Bone marrow (tissue), 2 donors: ENCODE measurements around the gene KLHL2.
"Not testable (repeated sequence)": the region's sequence is repeated elsewhere in the genome, so short reads cannot be mapped to it uniquely, and the experiment has no call there.

Source experiments
- DNase-seq, 2 donors: peaks; one replicate each; lab custom pipeline; 2025; lab: John Stamatoyannopoulos, UW

The KLHL2 gene

DNA sequence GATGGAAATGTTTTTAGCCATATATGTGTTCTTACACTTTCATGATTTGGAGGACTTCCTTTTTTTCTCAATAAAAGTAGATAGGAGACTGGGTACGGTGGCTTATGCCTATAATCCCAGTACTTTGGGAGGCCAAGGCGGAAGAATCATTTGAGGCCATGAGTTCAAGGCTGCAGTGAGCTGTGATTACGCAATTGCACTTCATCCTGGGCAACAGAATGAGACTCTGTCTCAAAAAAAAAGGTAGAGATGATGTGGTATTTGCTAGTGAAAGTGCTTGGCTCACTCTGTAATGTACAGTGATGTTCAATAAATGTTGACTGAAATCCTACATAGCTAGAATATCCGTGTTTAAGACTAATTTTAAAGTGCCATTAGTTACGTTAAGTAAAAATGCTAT lies 27.4 kb downstream of the KLHL2 start:
- no peak for DNase-seq

DNA sequence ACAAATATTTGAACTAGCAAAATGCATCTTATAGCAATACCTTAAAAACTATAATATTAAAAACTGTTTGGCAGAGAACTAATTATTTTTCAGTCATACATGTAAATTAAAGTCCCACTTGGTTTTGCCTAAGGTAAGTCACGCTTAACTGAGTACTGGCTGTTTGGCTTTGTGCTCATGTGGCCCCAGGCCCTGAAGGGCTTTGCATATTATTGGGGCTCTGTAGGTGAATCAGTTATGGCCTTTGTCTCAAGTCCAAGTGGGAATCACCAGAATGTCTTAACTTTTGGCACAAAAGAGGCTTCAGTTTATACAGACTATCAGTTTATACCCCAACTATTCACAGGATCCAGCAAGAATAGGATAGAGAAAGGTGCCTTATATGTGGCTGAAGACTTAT lies 29.5 kb downstream of the KLHL2 start:
- DNase-seq, result not testable (repeated sequence)

DNA sequence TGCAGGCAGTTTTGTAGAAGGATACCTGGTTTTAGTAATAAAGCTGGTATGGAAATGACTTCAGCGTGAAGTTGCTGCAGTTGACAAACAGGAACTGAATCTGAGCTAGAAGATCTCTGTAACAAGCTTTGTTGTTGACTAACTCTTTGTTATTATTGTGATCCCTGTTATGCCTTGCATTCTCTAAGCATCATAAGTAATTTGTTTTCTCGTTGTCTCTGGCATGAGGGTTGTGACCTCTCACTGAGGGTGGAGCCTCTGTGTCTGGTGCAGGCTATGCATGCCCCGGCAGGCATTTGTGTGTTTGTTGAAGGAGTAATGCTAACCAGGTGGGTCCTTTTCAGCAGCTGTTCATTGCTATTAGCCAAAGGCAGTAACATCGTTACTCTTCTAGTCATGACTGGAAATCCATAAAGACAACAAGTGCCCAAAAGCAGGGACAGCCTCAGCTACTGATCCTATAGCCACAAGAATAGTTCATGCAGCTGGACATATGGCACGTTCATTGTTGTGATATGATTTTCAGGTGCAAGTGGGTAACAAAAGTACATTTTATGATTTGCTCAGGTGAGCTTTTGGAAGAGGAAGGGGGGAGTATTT lies 30.8 kb downstream of the KLHL2 start:
- DNase-seq, result not testable (repeated sequence)

DNA sequence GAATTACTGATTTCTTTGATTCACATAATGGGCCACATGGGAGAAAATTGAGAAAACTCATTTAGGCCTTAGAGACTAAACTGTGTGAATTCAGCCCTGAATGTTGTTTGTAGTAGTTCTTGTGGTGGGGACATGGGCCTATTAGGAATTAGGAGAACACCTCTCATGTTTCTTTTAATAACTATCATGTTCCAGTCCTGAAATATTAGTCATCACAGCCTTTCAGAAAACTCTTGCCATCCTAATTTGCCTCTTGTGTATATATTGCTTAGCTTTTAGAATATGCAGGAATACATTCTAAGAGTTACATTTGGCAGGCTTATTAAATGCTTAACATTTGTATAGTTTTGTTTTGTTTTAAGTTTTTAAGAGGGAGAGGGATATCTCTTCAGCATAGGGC lies 33.4 kb downstream of the KLHL2 start:
- not testable (repeated sequence) for DNase-seq

DNA sequence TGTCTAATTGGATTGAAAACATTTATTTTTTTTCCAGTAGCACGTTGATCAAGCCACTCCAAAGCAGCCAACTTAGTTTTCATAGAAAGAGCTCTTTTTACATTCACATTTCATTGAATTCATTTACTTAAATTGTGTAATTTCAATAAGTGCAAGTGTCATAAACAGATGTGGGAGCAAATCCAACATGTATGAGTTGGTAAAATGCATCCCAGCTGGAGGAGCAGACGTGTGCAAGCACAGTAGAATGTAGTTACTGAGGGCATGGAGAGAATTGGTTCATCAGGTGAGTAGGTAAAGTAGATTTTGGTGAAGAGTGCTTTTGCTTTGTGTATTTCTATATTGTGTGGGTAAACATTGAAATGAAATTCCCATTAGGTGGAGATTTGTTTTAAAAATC lies 36.8 kb downstream of the KLHL2 start:
- DNase-seq, result not testable (repeated sequence)

DNA sequence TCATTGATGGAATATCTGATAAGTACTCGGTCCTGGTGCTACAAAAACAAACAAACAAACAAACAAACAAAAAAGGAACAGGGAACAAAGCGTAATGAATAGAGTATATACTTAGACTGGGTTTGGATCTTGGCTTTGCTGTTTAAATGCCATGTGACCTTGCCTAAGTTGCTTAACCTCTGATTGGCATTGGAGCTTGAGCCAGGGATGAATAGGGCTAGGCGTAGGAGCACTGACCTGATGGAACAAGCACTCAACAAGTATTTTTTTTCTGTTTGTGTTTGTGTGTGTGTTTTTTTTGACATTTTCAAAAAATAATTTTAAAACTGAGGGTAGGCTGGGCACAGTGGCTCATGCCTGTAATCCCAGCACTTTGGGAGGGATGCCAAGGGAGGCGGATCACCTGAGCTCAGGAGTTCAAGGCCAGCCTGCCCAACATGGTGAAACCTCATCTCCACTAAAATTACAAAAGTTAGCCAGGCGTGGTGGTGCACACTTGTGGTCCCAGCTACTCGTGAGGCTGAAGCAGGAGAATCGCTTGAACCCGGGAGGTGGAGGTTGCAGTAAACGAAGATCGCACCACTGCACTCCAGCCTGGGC lies 37.3 kb downstream of the KLHL2 start:
- not testable (repeated sequence) for DNase-seq

DNA sequence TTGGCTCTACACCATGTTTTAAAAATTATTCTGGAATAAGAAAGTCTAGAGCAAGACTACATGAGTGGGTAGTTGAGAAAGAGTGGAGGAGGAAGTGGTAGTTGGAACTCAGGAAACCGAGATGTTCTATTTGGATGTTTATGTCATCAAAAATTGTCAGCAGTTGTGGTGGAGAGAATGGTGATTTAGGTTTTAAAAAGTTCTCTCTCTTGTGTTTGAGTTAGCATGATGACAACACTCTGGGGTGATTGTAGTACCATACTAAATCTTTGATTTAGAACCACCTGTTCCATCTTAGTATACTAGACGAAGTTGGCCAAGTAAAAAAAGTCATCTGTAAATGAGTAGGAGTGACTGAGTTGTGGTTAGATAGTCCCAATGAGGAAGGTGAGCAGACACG lies 40.7 kb downstream of the KLHL2 start:
- DNase-seq, result peak in 1 of 2 donors; percentile 34

DNA sequence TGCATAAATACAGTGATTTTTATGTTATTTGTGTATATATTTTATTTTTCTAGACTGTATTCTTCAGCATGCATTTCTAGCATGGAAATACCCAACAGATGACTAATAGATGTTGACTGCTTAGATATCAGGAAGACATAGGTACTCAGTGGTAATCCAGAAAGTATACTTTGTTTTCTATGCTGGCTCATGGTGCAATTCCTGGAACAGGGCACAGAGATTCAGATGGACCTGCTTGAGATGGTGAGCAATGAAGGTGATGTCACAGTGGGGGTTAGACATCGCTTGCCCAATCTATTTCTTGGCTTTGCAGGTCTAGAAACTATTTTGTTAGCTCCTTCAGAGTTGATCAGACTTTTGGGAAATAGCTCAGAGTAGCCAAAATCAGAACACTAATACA lies 41.5 kb downstream of the KLHL2 start:
- not testable (repeated sequence) for DNase-seq

DNA sequence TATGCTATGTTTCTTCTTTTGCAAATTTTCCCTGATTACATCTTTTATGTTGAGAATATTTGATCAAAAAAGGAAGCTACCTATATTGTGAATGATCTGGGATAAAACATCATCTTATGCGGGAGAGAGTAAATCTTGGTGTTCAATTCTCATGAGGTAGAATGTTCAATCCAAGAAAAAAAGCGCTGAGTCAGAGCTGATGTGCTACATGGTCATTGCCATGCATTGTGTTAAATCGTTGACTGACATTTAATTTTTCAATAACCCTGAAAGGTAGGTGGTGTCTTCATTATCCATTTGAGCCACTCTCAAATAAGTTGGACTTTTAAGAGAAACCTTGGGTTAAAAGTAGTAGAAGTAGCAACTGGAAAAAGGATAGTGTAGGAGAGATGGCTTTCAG lies 47.4 kb downstream of the KLHL2 start:
- DNase-seq, result not testable (repeated sequence)

DNA sequence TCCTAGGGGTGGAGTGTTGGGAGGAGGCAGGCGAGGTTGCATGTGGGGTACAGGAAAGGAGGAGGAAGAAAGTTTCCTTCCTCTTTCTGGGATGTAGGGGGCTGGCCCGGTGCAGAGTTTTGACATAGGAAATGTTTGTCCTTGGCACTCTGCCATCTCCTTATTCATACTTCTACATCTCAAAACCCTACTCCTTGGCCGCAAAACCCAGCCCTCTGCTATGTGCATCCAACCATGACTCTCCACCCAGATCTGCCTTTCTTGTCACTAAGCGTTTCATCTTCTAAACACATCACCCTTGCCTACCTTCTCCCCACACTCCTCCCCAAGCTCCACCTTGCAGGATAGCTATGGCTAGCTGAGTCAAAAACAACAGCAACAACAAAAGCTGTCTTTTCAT lies 48.1 kb downstream of the KLHL2 start:
- peak; percentile 4 to 93 for DNase-seq

DNA sequence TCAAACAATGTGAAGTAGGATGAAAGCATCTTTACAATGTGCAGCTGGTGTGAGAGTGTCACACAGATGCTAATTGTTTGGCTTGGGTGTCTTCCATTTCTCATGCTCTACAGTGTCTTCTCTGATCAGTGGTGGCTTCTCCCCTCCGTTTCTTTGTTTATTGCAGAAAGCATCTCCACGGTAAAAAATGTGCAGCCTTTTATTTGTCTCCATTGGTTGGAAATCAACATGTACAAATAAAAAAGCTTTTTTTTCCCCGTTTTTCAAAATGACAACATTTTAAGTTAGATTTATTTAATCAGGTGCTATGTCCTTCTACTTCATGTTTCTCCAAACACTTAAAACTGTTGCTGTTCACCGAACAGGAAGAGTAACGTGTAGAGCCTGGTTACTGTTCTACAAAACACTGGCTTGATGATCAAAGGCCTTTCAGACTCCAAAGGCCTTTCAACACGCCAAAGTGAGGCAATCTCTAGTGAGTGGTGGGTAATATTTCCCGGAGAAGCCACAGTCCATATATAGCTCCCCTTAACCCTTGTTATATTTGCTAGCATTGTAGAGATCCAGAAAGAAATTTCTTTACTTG lies 48.8 kb downstream of the KLHL2 start:
- DNase-seq, result not testable (repeated sequence)

DNA sequence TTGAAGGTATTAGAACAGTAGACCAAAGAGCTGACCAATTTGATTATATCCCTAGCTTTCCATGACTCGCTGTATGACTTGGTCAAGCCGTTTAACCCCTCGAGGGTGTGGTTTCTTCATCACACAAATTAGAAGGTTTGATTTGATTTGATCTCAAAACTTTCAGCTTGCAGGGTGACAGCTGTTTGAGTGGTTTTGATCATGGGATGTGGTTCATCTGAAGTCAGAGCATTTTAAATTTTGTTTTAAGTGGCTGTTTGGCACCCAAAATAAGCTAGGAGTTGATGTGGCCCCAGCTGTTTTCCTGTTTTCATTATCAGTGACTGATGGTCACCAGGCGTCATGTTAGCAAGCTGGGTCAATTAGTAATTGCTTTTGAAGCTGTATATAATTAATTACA lies 52.4 kb downstream of the KLHL2 start:
- DNase-seq, result not testable (repeated sequence)

DNA sequence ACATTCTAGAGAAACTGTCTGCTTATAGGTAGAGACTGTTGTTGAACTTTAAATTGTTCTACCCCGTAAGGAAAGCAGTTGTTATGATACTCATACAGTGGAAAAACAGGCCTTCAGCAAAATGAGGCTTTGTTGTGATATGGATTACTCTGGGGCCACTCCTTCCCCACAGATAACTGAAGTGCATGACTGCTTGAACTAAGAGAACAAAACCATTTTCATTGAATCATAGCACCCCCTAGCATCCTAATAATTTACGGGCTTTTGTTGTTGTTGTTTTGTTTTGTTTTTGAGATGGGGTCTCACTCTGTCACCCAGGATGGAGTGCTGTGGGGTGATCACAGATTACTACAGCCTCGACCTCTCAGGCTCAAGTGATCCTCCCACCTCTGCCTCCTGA lies 54.9 kb downstream of the KLHL2 start:
- DNase-seq, result not testable (repeated sequence)

DNA sequence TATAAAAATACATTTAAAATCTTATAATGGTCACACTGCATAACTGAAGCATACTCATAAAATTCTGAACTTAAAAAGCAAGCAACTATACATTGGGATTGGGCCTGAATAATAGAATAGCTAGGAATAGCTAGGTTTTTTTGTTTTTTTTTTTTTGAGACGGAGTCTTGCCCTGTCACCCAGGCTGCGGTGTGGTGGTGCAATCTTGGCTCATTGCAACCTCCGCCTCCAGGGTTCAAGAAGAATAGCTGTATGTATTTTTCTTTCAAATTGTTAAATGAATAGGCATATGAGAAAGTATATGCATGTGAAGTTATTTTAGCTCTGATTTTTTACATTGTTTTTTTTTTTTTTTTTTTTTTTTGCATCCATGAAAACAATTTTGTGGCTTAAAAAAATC lies 56.1 kb downstream of the KLHL2 start:
- not testable (repeated sequence) for DNase-seq

DNA sequence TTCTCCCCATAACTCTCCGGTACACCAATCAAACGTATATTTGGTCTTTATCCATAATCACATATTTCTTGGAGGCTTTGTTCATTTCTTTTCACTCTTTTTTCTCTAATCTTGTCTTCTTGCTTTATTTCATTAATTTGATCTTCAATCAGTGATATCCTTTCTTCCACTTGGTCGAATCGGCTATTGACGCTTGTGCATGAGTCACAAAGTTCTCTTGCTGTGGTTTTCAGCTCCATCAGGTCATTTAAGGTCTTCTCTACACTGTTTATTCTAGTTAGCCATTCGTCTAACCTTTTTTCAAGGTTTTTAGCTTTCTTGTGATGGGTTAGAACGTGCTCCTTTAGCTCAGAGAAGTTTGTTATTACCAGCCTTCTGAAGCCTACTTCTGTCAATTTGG lies 62.6 kb downstream of the KLHL2 start:
- DNase-seq, result not testable (repeated sequence)

DNA sequence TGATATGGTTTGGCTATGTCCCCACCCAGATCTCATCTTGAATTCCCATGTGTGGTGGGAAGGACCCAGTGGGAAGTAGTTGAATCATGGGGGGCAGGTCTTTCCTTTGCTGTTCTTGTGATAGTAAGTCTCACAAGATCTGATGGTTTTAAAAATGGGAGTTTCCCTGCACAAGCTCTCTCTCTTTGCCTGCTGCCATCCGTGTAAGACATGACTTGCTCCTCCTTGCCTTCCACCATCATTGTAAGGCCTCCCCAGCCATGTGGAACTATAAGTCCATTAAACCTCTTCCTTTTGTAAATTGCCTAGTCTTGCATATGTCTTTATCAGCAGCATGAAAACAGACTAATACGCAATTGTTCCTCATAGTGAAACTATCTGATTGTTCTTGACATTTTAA lies 66.1 kb downstream of the KLHL2 start:
- not testable (repeated sequence) for DNase-seq

DNA sequence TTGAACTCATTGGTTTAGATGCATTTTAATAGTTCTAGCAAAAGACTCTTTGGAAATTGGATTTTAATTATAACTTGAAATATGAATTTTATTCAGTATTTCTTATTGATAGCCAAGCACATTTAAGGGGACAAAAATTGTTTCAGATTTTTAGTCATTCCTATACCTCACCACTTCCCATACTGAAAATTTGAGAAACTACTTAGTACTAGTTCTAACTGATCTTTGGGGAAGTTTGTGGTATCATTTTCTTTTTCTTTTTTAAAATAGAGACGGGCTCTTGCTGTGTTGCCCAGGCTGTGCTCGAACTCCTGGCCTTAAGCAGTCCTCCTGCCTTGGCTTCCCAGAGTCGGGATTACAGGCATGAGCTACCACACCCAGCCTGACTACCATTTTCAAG lies 68.0 kb downstream of the KLHL2 start:
- not testable (repeated sequence) for DNase-seq

DNA sequence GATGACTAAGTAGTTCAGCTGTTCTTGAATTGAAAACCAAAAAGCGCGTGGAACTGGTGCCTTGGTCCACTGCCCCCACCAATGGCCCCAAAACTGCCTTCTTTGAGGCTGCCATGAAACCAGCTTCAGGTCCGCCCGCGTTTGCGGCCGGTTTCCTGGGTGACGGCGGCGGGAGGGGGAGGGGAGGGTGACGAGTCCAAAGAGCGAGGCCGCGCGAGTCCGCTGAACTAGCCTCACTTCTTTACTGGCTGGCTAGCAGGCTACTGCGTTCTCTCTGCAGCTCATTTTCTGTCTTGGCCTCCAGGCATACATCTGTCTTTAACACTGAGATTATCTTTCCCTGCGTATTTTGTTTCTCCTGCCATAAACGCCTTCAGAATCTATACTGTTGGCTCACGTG lies 72.2 kb downstream of the KLHL2 start:
- not testable (repeated sequence) for DNase-seq

DNA sequence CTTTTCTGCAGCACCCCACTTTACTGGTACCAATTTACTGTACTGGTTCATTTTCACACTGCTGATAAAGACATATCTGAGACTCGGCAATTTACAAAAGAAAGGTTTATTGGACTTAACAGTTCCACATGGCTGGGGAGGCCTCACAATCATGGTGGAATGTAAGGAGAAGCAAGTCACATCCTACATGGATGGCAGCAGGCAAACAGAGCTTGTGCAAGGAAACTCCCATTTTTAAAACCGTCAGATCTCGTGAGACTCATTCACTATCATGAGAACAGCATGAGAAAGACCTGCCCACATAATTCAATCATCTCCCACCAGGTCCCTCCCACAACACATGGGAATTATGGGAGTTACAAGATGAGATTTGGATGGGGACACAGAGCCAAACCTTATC lies 77.3 kb downstream of the KLHL2 start:
- DNase-seq, result not testable (repeated sequence)

DNA sequence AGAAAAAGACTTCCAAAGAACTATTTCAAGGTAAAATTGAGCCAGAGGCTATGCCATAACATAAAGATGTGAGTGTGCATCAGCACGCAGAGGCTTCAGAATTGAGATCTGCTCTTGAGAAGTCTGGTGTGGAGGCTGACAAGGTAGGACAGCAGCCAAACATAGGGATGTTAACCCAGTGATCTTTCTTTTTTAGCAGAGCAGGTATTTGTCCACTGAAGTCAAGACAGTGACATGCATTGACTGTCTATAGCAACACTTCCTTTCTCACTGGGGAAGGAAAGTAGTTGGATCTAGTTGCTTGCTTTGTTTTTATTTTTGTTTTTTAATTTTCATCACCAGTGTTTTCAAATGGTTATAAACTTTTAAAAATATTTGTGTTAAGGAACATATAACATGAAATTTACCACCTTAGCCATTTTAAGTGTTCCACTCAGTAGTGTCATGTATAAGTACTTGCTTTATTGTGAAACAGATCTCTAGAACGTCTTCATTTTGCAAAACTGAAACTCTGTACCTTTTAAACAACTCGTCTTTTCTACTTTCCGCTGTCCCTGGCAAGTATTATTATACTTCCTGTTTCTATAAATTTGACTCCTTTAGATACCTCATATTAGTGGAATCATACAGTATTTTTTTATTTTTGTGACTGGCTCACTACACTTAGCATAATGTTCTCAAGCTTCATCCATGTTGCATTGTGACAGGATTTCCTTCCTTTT lies 79.4 kb downstream of the KLHL2 start:
- DNase-seq, result not testable (repeated sequence)

DNA sequence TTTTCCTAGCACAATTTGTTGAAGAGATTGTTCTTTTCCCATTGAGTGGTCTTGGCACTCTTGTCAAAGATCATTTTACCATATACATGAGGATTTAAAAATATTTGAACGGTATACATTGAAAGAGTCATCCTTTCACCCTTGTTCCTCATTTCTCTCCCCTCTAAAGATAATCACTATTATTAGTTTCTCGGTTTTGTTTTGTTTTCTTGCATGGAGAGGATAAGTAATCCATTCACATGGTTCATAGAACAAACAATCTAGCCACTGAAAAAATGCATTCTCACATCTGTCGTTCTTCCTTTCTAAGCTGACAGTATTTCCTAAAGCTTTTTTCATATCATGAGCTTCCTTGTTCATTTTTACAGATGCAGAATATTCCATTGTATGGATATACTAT lies 80.9 kb downstream of the KLHL2 start:
- DNase-seq, result no peak

DNA sequence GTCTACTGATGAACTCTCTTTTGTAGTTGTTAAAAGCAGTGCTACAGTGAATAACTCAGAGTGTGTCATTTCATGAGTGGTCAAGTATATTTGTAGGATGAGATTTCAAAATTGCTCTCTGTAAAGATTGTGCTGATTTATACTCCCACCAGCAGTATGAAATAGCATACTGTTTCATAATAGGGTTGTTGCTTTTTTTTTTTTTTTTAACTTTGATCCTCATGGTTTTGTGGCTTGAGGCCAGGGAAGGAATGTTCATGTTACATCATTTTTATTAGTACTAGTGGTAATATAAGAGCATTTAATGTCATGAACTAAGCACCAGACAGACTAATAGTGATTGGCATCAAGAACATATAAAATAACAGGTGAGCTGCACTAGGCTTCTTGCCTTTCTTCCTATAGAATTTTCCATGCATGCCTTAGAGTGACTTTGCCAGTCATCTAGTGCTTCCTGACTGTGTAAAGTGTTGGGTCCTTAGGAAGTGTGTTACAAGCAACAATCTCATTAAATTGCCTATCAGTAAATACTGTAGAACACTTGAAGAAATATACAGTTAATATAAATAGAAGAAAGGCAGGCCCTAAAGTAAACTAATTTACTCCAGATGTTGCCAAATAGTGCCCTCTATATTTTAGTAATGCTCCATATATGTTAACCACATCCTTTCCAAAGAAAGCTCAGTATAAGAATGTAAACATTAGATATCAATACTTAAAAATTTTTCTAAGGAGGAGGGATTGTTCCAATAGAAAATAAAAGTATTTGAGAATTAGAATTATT lies 81.5 kb downstream of the KLHL2 start:
- no peak for DNase-seq
